HepG2 (cell line): Measurements from ENCODE around the gene DNAL4. TPM values are rescaled to one million over a fixed set of nuclear protein-coding genes. Genes with fewer than 3 reads are reported as not detected.

Source experiments
- ATAC-seq: fragments of 200-7000 bp; cut with Tn5 transposase; 3 replicates; pipeline ENCODE4 v1.9.1; 2020; ENCODE audit warnings: mild to moderate bottlenecking, moderate library complexity
- BruUV-seq: library from RNA; stranded (reverse); fragments of 400-500 nt; replicated peaks from 2 replicates; lab custom pipeline; 2021; lab: Mats Ljungman, UMichigan
- CTCF ChIA-PET: fragments of 300-600 bp; formaldehyde crosslinking; extraction: SDS; loops from one replicate; lab custom pipeline; 2021; ENCODE audit warnings: low total read pairs, inconsistent platforms, low intra/inter-chr PET ratio; lab: Yijun Ruan, JAX
- POLR2A ChIA-PET: fragments of 350-600 bp; sonication (Branson Sonifier 250); formaldehyde crosslinking; loops from one replicate; lab custom pipeline; 2020; ENCODE audit warnings: antibody characterized with exemption, inconsistent platforms; lab: Yijun Ruan, JAX
- DNase-seq: peaks from one replicate; pipeline ENCODE4 v3.0.0-alpha.2; 2015; ENCODE audit warnings: low spot score
- FAIRE-seq: peaks from 3 replicates; lab custom pipeline; 2011; peaks lifted over from hg19 to GRCh38; lab: Jason Lieb, UNC
- H2AFZ ChIP-seq: one replicate; pipeline ENCODE4 v1.6.1; 2011; ENCODE audit warnings: low read length, inconsistent platforms
- H3K27ac ChIP-seq: fragments of 300-600 bp; 3 replicates; pipeline ENCODE4 v1.8.0; 2011; ENCODE audit warnings: mixed run types, mild to moderate bottlenecking, mixed read lengths, low read length, inconsistent platforms; ENCODE audit not compliant: insufficient read depth; ENCODE audit errors: extremely low read length
- H3K27me3 ChIP-seq, 2 experiments: fragments of 200-600 bp in 1 of 2; 2 replicates in 1 of 2; 3 replicates in 1 of 2; pipeline versions ENCODE4 v1.6.0 to v1.8.0; 2011; ENCODE audit warnings: low read length in 2 of 2, mild to moderate bottlenecking in 2 of 2, moderate library complexity in 2 of 2, inconsistent platforms in 1 of 2; ENCODE audit not compliant: insufficient read depth in 2 of 2, control insufficient read depth in 1 of 2
- H3K36me3 ChIP-seq, 2 experiments: fragments of 200-600 bp in 1 of 2; replicated peaks in 1 of 2; 2 replicates in 1 of 2; 3 replicates in 1 of 2; pipeline versions ENCODE4 v1.5.1 to v1.8.0; 2011; ENCODE audit warnings: low read length in 2 of 2, inconsistent platforms in 1 of 2; ENCODE audit not compliant: insufficient read depth in 2 of 2, control insufficient read depth in 1 of 2
- H3K4me1 ChIP-seq: 2 replicates; pipeline ENCODE4 v1.5.1; 2012; ENCODE audit warnings: low read length, inconsistent platforms; ENCODE audit not compliant: insufficient read depth
- H3K4me2 ChIP-seq: 2 replicates; pipeline ENCODE4 v1.6.0; 2011; ENCODE audit warnings: low read depth, low read length, inconsistent platforms
- H3K4me3 ChIP-seq, 3 experiments: fragments of 200-600 bp in 1 of 3; sonication (generic), shearing (Covaris generic) in 1 of 3; replicated peaks in 1 of 3; 2 replicates each; pipeline ENCODE4 v1.5.1; 2011 to 2016; ENCODE audit warnings: low read length in 3 of 3, inconsistent platforms in 2 of 3, low read depth in 2 of 3, mild to moderate bottlenecking in 2 of 3, control low read depth in 1 of 3, mixed read lengths in 1 of 3; ENCODE audit not compliant: insufficient read depth in 1 of 3
- H3K79me2 ChIP-seq: one replicate; pipeline ENCODE4 v1.6.1; 2011; ENCODE audit warnings: low read length, inconsistent platforms; ENCODE audit not compliant: insufficient read depth
- H3K9ac ChIP-seq: 2 replicates; pipeline ENCODE4 v1.6.0; 2011; ENCODE audit warnings: mild to moderate bottlenecking, low read depth, low read length, inconsistent platforms; ENCODE audit not compliant: insufficient read depth
- H3K9me3 ChIP-seq: 2 replicates; pipeline ENCODE4 v1.5.1; 2012; ENCODE audit warnings: mild to moderate bottlenecking, low read length
- H4K20me1 ChIP-seq: 2 replicates; pipeline ENCODE4 v1.6.0; 2011; ENCODE audit warnings: inconsistent platforms, mild to moderate bottlenecking, low read length, moderate library complexity; ENCODE audit not compliant: insufficient read depth
- FOSL2 ChIP-seq: sonication (generic); formaldehyde crosslinking; IDR thresholded peaks from 2 replicates; pipeline ENCODE4 v1.4.0; 2020; ENCODE audit warnings: missing genetic modification reagents
- NFAT5 ChIP-seq: sonication (generic); formaldehyde crosslinking; IDR thresholded peaks from 2 replicates; pipeline ENCODE4 v1.4.0; 2020; ENCODE audit warnings: missing genetic modification reagents
- SSRP1 ChIP-seq: IDR thresholded peaks from 2 replicates; pipeline ENCODE4 v1.6.1; 2016; ENCODE audit warnings: control low read depth
- ZBTB40 ChIP-seq, 2 experiments: fragments of 450-650 bp in 1 of 2; sonication (generic) in 1 of 2; formaldehyde crosslinking in 1 of 2; IDR thresholded peaks; 2 replicates each; pipeline versions ENCODE4 v1.6.1 to v1.8.0; 2016 to 2022; ENCODE audit warnings: antibody characterized with exemption in 1 of 2, mild to moderate bottlenecking in 1 of 2, missing genetic modification reagents in 1 of 2
- ZNF550 ChIP-seq: sonication (generic); formaldehyde crosslinking; IDR thresholded peaks from 2 replicates; pipeline ENCODE4 v1.4.0; 2020; ENCODE audit warnings: mild to moderate bottlenecking, missing genetic modification reagents, borderline replicate concordance
- ZNF709 ChIP-seq: sonication (generic); formaldehyde crosslinking; IDR thresholded peaks from 2 replicates; pipeline ENCODE4 v1.5.0; 2020; ENCODE audit warnings: mild to moderate bottlenecking, missing genetic modification reagents
- ZNF773 ChIP-seq: sonication (generic); formaldehyde crosslinking; IDR thresholded peaks from 2 replicates; pipeline ENCODE4 v1.4.0; 2020; ENCODE audit warnings: missing genetic modification reagents, borderline replicate concordance
- ZNF878 ChIP-seq: sonication (generic); formaldehyde crosslinking; IDR thresholded peaks from 2 replicates; pipeline ENCODE4 v1.8.1; 2023; ENCODE audit warnings: mild to moderate bottlenecking, missing genetic modification reagents, moderate library complexity
- ZSCAN21 ChIP-seq: sonication (generic); formaldehyde crosslinking; IDR thresholded peaks from 2 replicates; pipeline ENCODE4 v1.8.0; 2022; ENCODE audit warnings: mild to moderate bottlenecking, missing genetic modification reagents, moderate library complexity, borderline replicate concordance
- WGBS: methylation state at CpG from one replicate; pipeline ENCODE4 v1.1.6; 2017; ENCODE audit warnings: low lambda C conversion rate; 5-methylcytosine and 5-hydroxymethylcytosine counted together
- in situ Hi-C: cut with HindIII; loops from 2 replicates; pipeline ENCODE4 v1.10.0; 2017; ENCODE audit warnings: low pct_unique_long_range_greater_than_20kb; ENCODE audit not compliant: extremely low pct_ligation_motif_present
- intact Hi-C: fragments of 100-400 bp; cut with micrococcal nuclease; formaldehyde crosslinking; loops from one replicate; pipeline ENCODE4 v1.10.0; 2022; ENCODE audit not compliant: unreplicated experiment
- polyA plus RNA-seq, 8 experiments: library from polyadenylated mRNA; depleted of rRNA in 3 of 8; stranded (reverse) in 7 of 8; unstranded in 1 of 8; fragments of >200 nt; fragmentation: Illumina TruSeq in 4 of 8; extraction: Trizol in 4 of 8; gene quantifications; 2 replicates each; pipeline versions ENCODE4 v1.2.1 to v1.2.3, GENCODE V29; 2011 to 2016; ENCODE audit warnings: low read depth in 4 of 8, missing spikeins in 1 of 8, mixed read lengths in 1 of 8; ENCODE audit not compliant: insufficient read depth in 1 of 8
- total RNA-seq, 5 experiments: library from RNA; depleted of rRNA; stranded (reverse); fragments of >200 nt; fragmentation: Illumina TruSeq; extraction: Trizol; gene quantifications; 2 replicates each; pipeline ENCODE4 v1.2.3, GENCODE V29; 2016; ENCODE audit warnings: low read depth in 1 of 5

DNAL4 gene
- total and polyA plus RNA-seq, 2 of the 13 experiments (the other 11 are each of a cell fraction or from before 2014, with no cell fraction given): 8.0 to 10.7 TPM

GRCh38 chr22:38831166-38831945 lies 37.4 kb upstream of the DNAL4 start:
- POLR2A ChIA-PET: no interaction called here
- Histone ChIP-seq H3K27ac (no peak overlapping the region), H4K20me1 (no peaks in the 10 kb centered on the region; the same call in 1 of the 2 replicates), H3K4me3 (no peak overlapping the region), H3K9me3 (no peaks in the 10 kb centered on the region), H3K4me1 (no peaks in the 10 kb centered on the region), H3K27me3 (no peaks in the 10 kb centered on the region), H2AFZ (no peak overlapping the region), H3K36me3 (no peaks in the 10 kb centered on the region), H3K9ac (no peak overlapping the region), H3K79me2 (no peaks in the 10 kb centered on the region), H3K4me2 (no peak overlapping the region)
- FAIRE-seq (no peak), ATAC-seq (no peak), DNase-seq (no peak)
- CTCF ChIA-PET: no interaction called here
- no TSS peak for BruUV-seq
- in situ Hi-C loops: no loop called here
- intact Hi-C loops: no loop called here
- 90% methylated on average over 13 of the region's 16 CpGs for WGBS
- TF ChIP-seq ZNF878 (CRISPR knock-in tag): peak; percentile 91
- no peak for TF ChIP-seq ZNF709 (CRISPR knock-in tag)
- TF ChIP-seq SSRP1 (CRISPR knock-in tag): no peak
- no peak for TF ChIP-seq NFAT5 (CRISPR knock-in tag)
- peak; percentile 47; the same call in 1 of the 2 replicates for TF ChIP-seq FOSL2 (CRISPR knock-in tag)
- TF ChIP-seq ZNF773 (CRISPR knock-in tag): no peak
- TF ChIP-seq ZBTB40 (IDR thresholded peaks at IDR 0.05): no peak
- TF ChIP-seq ZBTB40 (CRISPR knock-in tag; IDR thresholded peaks at IDR 0.05): no peak
- no peak for TF ChIP-seq ZNF550 (CRISPR knock-in tag)
- TF ChIP-seq ZSCAN21 (CRISPR knock-in tag): no peak
